ENCODE measurements around the gene ORM2.
A peak's percentile ranks its signal among the peaks of the same experiment; 100 is the strongest.

Gene ORM2

GRCh38 chr9:114350636-114351401 lies 21.1 kb downstream of the ORM2 start:
- no peak for DNase-seq (ENCODE audit: low spot score)

GRCh38 chr9:114351932-114352331 lies 22.3 kb downstream of the ORM2 start:
- no peak for DNase-seq (ENCODE audit: low spot score)

GRCh38 chr9:114355821-114356220 lies 26.2 kb downstream of the ORM2 start:
- DNase-seq (ENCODE audit: low spot score), result no peak

- no peak for DNase-seq (ENCODE audit: low spot score)
These were observed 27.1 kb downstream of the ORM2 start for GRCh38 chr9:114356792-114357191.

- no peak for DNase-seq (ENCODE audit: low spot score)
These were observed 27.7 kb downstream of the ORM2 start for GRCh38 chr9:114357360-114357759.

GRCh38 chr9:114357911-114358328 lies 28.3 kb downstream of the ORM2 start:
- no peak for DNase-seq (ENCODE audit: low spot score)

GRCh38 chr9:114359801-114360200 lies 30.1 kb downstream of the ORM2 start:
- no peak for DNase-seq (ENCODE audit: low spot score)

- no peak for DNase-seq (ENCODE audit: low spot score)
These were observed 31.9 kb downstream of the ORM2 start for GRCh38 chr9:114361542-114361941.

- DNase-seq (ENCODE audit: low spot score), result no peak
These were observed 32.7 kb downstream of the ORM2 start for GRCh38 chr9:114362394-114362793.

- no peak for DNase-seq (ENCODE audit: low spot score)
These were observed 33.8 kb downstream of the ORM2 start for GRCh38 chr9:114363424-114363823.

- DNase-seq (ENCODE audit: low spot score), result peak; percentile 32
These were observed 34.7 kb downstream of the ORM2 start for GRCh38 chr9:114364134-114365041.

GRCh38 chr9:114365194-114365593 lies 35.5 kb downstream of the ORM2 start:
- no peak for DNase-seq (ENCODE audit: low spot score)

GRCh38 chr9:114366334-114367128 lies 36.9 kb downstream of the ORM2 start:
- peak; percentile 49 for DNase-seq (ENCODE audit: low spot score)

- no peak for DNase-seq (ENCODE audit: low spot score)
These were observed 37.7 kb downstream of the ORM2 start for GRCh38 chr9:114367366-114367765.

- DNase-seq (ENCODE audit: low spot score), result no peak
These were observed 38.3 kb downstream of the ORM2 start for GRCh38 chr9:114367772-114368569.

GRCh38 chr9:114369216-114370130 lies 39.8 kb downstream of the ORM2 start:
- DNase-seq (ENCODE audit: low spot score), result no peak

- DNase-seq (ENCODE audit: low spot score), result no peak
These were observed 40.7 kb downstream of the ORM2 start for GRCh38 chr9:114370251-114370967.

- no peak for DNase-seq (ENCODE audit: low spot score)
These were observed 41.3 kb downstream of the ORM2 start for GRCh38 chr9:114370968-114371320.

GRCh38 chr9:114371343-114371944 lies 41.8 kb downstream of the ORM2 start:
- no peak for DNase-seq (ENCODE audit: low spot score)
